MCF 10A (cell line): ENCODE measurements around the gene AUP1. TPM values are rescaled to one million over a fixed set of nuclear protein-coding genes. Genes with fewer than 3 reads are reported as not detected.

Source experiments
- Bru-seq: library from RNA; stranded (reverse); fragments of 400-500 nt; gene quantifications from one replicate; lab custom pipeline; 2021; lab: Mats Ljungman, UMichigan
- BruChase-seq, 2 experiments: library from RNA; stranded (reverse); fragments of 400-500 nt; gene quantifications; one replicate each; lab custom pipeline; 2021; lab: Mats Ljungman, UMichigan
- BruUV-seq: library from RNA; stranded (reverse); fragments of 400-500 nt; replicated peaks from 2 replicates; lab custom pipeline; 2021; lab: Mats Ljungman, UMichigan
- CTCF ChIA-PET: fragments of 300-600 bp; sonication (Branson Sonifier 250); formaldehyde crosslinking; extraction: SDS; loops from one replicate; lab custom pipeline; 2021; ENCODE audit warnings: antibody characterized with exemption, inconsistent platforms; lab: Yijun Ruan, JAX
- POLR2A ChIA-PET: fragments of 300-600, 350-650 bp; sonication (Branson Sonifier 250); formaldehyde crosslinking; extraction: SDS; loops from one replicate; lab custom pipeline; 2020; ENCODE audit warnings: antibody characterized with exemption, inconsistent platforms; lab: Yijun Ruan, JAX
- DNase-seq: peaks from one replicate; pipeline ENCODE4 v3.0.0-alpha.2; 2018; ENCODE audit not compliant: unreplicated experiment
- H3K27ac Mint-ChIP-seq: one replicate; pipeline ENCODE4 v1.8.0; 2022; ENCODE audit warnings: mild to moderate bottlenecking, low read depth, mixed read lengths; ENCODE audit not compliant: unreplicated experiment
- H3K27me3 Mint-ChIP-seq: one replicate; pipeline ENCODE4 v1.8.0; 2022; ENCODE audit warnings: mixed read lengths; ENCODE audit not compliant: insufficient read depth, unreplicated experiment
- H3K36me3 Mint-ChIP-seq: one replicate; pipeline ENCODE4 v1.8.0; 2022; ENCODE audit warnings: mild to moderate bottlenecking, moderate library complexity, mixed read lengths; ENCODE audit not compliant: insufficient read depth, unreplicated experiment
- H3K4me1 Mint-ChIP-seq: one replicate; pipeline ENCODE4 v1.8.0; 2022; ENCODE audit warnings: mixed read lengths; ENCODE audit not compliant: insufficient read depth, unreplicated experiment
- H3K4me3 Mint-ChIP-seq: one replicate; pipeline ENCODE4 v1.8.0; 2022; ENCODE audit warnings: mild to moderate bottlenecking, moderate library complexity, mixed read lengths; ENCODE audit not compliant: unreplicated experiment
- H3K9me3 Mint-ChIP-seq: one replicate; pipeline ENCODE4 v1.8.0; 2022; ENCODE audit warnings: mixed read lengths; ENCODE audit not compliant: unreplicated experiment
- CTCF ChIP-seq: fragments of 200-600 bp; IDR thresholded peaks from one replicate; pipeline ENCODE4 v1.8.0; 2022; ENCODE audit warnings: antibody characterized with exemption, mild to moderate bottlenecking; ENCODE audit not compliant: unreplicated experiment
- intact Hi-C: fragments of 100-400 bp; cut with micrococcal nuclease; formaldehyde crosslinking; loops from 2 replicates; pipeline ENCODE4 v1.14.1; 2022
- long read RNA-seq: library from polyadenylated mRNA; stranded (forward); transcript quantifications from one replicate; pipeline ENCODE4 v2.0.0, GENCODE V29; 2022
- total RNA-seq: library from RNA; stranded (reverse); gene quantifications from 2 replicates; pipeline ENCODE4 v1.2.3, GENCODE V29; 2022

The AUP1 gene
- 138 and 140 TPM in 2 replicates for total RNA-seq
- Bru-seq, nascent RNA = percentile 91 among the genes with signal in this experiment
- BruChase-seq, experiment 1, labeled RNA remaining after a 6-hour chase = percentile 97 among the genes with signal in this experiment
- percentile 95 among the genes with signal in this experiment for BruChase-seq, experiment 2, labeled RNA remaining after a 2-hour chase
- long read RNA-seq, transcript AUP1-204 (11 exons, 1,645 nt) = minor isoform, 17 of 433 reads
- long read RNA-seq, transcript AUP1-202 (12 exons, 1,581 nt) = minor isoform, 17 of 433 reads
- long read RNA-seq, transcript AUP1-206 (11 exons, 1,658 nt) = minor isoform, 6 of 433 reads
- long read RNA-seq, transcript AUP1-201 (12 exons, 1,695 nt) = major isoform, 238 of 433 reads
- long read RNA-seq, partial matches to known transcripts = 35 of 433 reads
- long read RNA-seq, other reads (novel, unspliced or antisense) = 120 of 433 reads

- CTCF ChIA-PET = interaction anchor here (0.6 to 7.3 kb wide), 6 partner anchors 36 to 65 kb away, joined by 3 to 80 read pairs (median 10); partner anchors contain the start of genes CCDC142 and TTC31
- Mint-ChIP-seq H3K27ac (peak within 1 kb of the TSS; percentile 91), H3K4me1 (peaks cover 38% of the 10 kb centered on the region), H3K27me3 (no peaks in the 10 kb centered on the region), H3K36me3 (peaks cover 28% of the 10 kb centered on the region), H3K4me3 (peak within 1 kb of the TSS; percentile 94), H3K9me3 (no peaks in the 10 kb centered on the region)
- intact Hi-C loops = loop anchor here (1.0 to 5.0 kb wide), 2 partner anchors 22 to 192 kb away; partner anchors contain the start of gene PCGF1
- POLR2A ChIA-PET = interaction anchor here (0.6 to 8.1 kb wide), 29 partner anchors 9 to 1117 kb away, joined by 3 to 135 read pairs (median 5); partner anchors contain the start of genes C2orf81, CCDC142, INO80B and MOGS
- DNase-seq = peak; percentile 99
- no TSS peak for BruUV-seq
- no peak for TF ChIP-seq CTCF
Measured at GRCh38 chr2:74529357-74530238, at the start of gene AUP1, which contains the start of gene HTRA2. Gene AUP1 (minus strand): TSS chr2:74529706. CDS start chr2:74529629, 77 bp downstream. Gene HTRA2 (plus strand): TSS chr2:74529933. CDS start chr2:74530007, 74 bp downstream.

- no peaks in the 10 kb centered on the region for H3K27me3 Mint-ChIP-seq
- H3K4me1 Mint-ChIP-seq = peaks cover 23% of the 10 kb centered on the region
- BruUV-seq = no TSS peak
- no peak overlapping the region for H3K4me3 Mint-ChIP-seq
- no peak for TF ChIP-seq CTCF
- no peaks in the 10 kb centered on the region for H3K9me3 Mint-ChIP-seq
- H3K27ac Mint-ChIP-seq = no peak overlapping the region
- H3K36me3 Mint-ChIP-seq = no peaks in the 10 kb centered on the region
- DNase-seq = no peak
- intact Hi-C loops = no loop called here
- ChIA-PET POLR2A (interaction anchor here (0.6 kb wide), 1 partner anchor 49 kb away, joined by 3 read pairs; the partner anchor contains the start of gene AUP1), CTCF (interaction anchor here (1.1 to 15.5 kb wide), 4 partner anchors 9 to 96 kb away, joined by 3 to 203 read pairs (median 14); partner anchors contain the start of genes CCDC142 and TTC31)
Measured at GRCh38 chr2:74578408-74578807, 48.9 kb upstream of the AUP1 start.

GRCh38 chr2:74577448-74577847 is 47.9 kb upstream of the AUP1 start:
- ChIA-PET POLR2A (interaction anchor here (1.5 kb wide), 1 partner anchor 48 kb away, joined by 8 read pairs; the partner anchor contains the start of genes AUP1 and HTRA2), CTCF (interaction anchor here (0.6 to 15.5 kb wide), 8 partner anchors 10 to 430 kb away, joined by 3 to 203 read pairs (median 7); partner anchors contain the start of genes CCDC142, HTRA2 and TTC31)
- Mint-ChIP-seq H3K4me1 (peaks cover 18% of the 10 kb centered on the region), H3K27ac (no peak overlapping the region), H3K9me3 (no peaks in the 10 kb centered on the region), H3K36me3 (no peaks in the 10 kb centered on the region), H3K27me3 (no peaks in the 10 kb centered on the region), H3K4me3 (no peak overlapping the region)
- intact Hi-C loops = no loop called here
- TF ChIP-seq CTCF = no peak
- BruUV-seq = no TSS peak
- DNase-seq = no peak
